Measurements from ENCODE around the gene PPARA. TPM values are rescaled to one million over a fixed set of nuclear protein-coding genes. Genes with fewer than 3 reads are reported as not detected.

Gene PPARA
- total and polyA plus RNA-seq, 9 of the 15 experiments (the other 6 are each of a cell fraction or from before 2014, with no cell fraction given), result 0.64 to 5.3 (median 3.5) TPM

GRCh38 chr22:46142548-46143490 is 7.5 kb upstream of the PPARA start (continued):
- TF ChIP-seq TAF15 (IDR thresholded peaks at IDR 0.05; ENCODE audit: low read depth, low read length), result no peak

- ChIA-PET CTCF (ENCODE audit: low intra/inter-chr PET ratio) (no interaction called here), POLR2A (interaction anchor here (0.9 to 1.2 kb wide), 2 partner anchors 9 to 152 kb away, joined by 3 to 5 read pairs; no protein-coding TSS in a partner anchor)
- in situ Hi-C loops (cut with MboI) (loop anchor here (10.0 kb wide), 1 partner anchor 101 kb away; no protein-coding TSS in a partner anchor), intact Hi-C loops (cut with micrococcal nuclease) (no loop called here)
- FAIRE-seq (no peak), ATAC-seq (no peak), DNase-seq (ENCODE audit: extremely low read depth in 1 of 4, low spot score in 3 of 4) (no peak)
- Histone ChIP-seq H3K9me3 (replicated peaks; ENCODE audit: control insufficient read depth, insufficient read depth, low read depth, low read length) (no peaks in the 10 kb centered on the region), H3K36me3 (ENCODE audit: control insufficient read depth, insufficient read depth, low read length) (no peaks in the 10 kb centered on the region), H3K4me3 (no peak overlapping the region), H3K4me2 (ENCODE audit: insufficient read depth, low read length) (no peak overlapping the region), H2AFZ (ENCODE audit: low read depth, low read length) (no peak overlapping the region), H3K27ac (ENCODE audit: extremely low read depth, low read depth, low read length) (no peak overlapping the region), H3K9ac (ENCODE audit: insufficient read depth in 1 of 2, low read depth in 2 of 2, low read length in 2 of 2) (no peak overlapping the region), H4K20me1 (replicated peaks; ENCODE audit: control insufficient read depth, insufficient read depth, low read length) (no peaks in the 10 kb centered on the region), H3K79me2 (ENCODE audit: control insufficient read depth, insufficient read depth, low read length) (no peaks in the 10 kb centered on the region), H3K4me1 (replicated peaks in 1 of 2; ENCODE audit: control insufficient read depth in 2 of 2, insufficient read depth in 2 of 2, low read length in 2 of 2) (peaks cover 0 to 13% of the 10 kb centered on the region in 2 experiments; a peak in 2 of 5 replicates), H3K9me1 (ENCODE audit: control insufficient read depth, insufficient read depth, low read length) (no peaks in the 10 kb centered on the region), H3K27me3 (ENCODE audit: control insufficient read depth in 2 of 2, insufficient read depth in 2 of 2, low read length in 2 of 2) (peaks cover 5 to 39% of the 10 kb centered on the region in 2 experiments; a peak in 3 of 5 replicates)
- no TSS peak for BruUV-seq (replicated peaks)
- WGBS (ENCODE audit: insufficient coverage, low coverage, missing lambda C conversion rate), result 7% methylated on average over 7 of the region's 8 CpGs
- TF ChIP-seq BRD4 (IDR thresholded peaks at IDR 0.05) (no peak), RFX7 (CRISPR knock-in tag; IDR thresholded peaks at IDR 0.05) (no peak), ZKSCAN3 (CRISPR knock-in tag; IDR thresholded peaks at IDR 0.05) (no peak), FIP1L1 (IDR thresholded peaks at IDR 0.05; ENCODE audit: low read depth, low read length, poor library complexity, severe bottlenecking) (no peak), MYNN (IDR thresholded peaks at IDR 0.05) (no peak), MYNN (CRISPR knock-in tag; IDR thresholded peaks at IDR 0.05) (no peak), RCOR1 (IDR thresholded peaks at IDR 0.05; ENCODE audit: borderline replicate concordance in 1 of 2, low read depth in 2 of 2, low read length in 2 of 2) (no peak), PRDM10 (IDR thresholded peaks at IDR 0.05; ENCODE audit: partially characterized antibody) (no peak), PCBP1 (IDR thresholded peaks at IDR 0.05; ENCODE audit: low read depth, low read length, poor library complexity, severe bottlenecking) (no peak), ARHGAP35 (IDR thresholded peaks at IDR 0.05; ENCODE audit: partially characterized antibody) (no peak), ETV5 (CRISPR knock-in tag; IDR thresholded peaks at IDR 0.05; ENCODE audit: low read depth) (no peak), ARNT (IDR thresholded peaks at IDR 0.05) (no peak)
- TF ChIP-seq, protein P1, sequence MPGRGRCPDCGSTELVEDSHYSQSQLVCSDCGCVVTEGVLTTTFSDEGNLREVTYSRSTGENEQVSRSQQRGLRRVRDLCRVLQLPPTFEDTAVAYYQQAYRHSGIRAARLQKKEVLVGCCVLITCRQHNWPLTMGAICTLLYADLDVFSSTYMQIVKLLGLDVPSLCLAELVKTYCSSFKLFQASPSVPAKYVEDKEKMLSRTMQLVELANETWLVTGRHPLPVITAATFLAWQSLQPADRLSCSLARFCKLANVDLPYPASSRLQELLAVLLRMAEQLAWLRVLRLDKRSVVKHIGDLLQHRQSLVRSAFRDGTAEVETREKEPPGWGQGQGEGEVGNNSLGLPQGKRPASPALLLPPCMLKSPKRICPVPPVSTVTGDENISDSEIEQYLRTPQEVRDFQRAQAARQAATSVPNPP (IDR thresholded peaks at IDR 0.05; ENCODE audit: borderline replicate concordance, insufficient read depth, insufficient read length), result no peak
Observed at GRCh38 chr22:46143491-46144147, 6.7 kb upstream of the PPARA start.

All from K562 (cell line).